Endothelial cell of umbilical vein (primary cell): ENCODE data around the gene PCBP1. TPM values are rescaled to one million over a fixed set of nuclear protein-coding genes. Genes with fewer than 3 reads are reported as not detected.

Source experiments
- BruUV-seq: library from RNA; stranded (reverse); fragments of 400-500 nt; replicated peaks from 2 replicates; lab custom pipeline; 2021; lab: Mats Ljungman, UMichigan
- CTCF ChIA-PET: fragments of 300-600, 350-600 bp; sonication (Branson Sonifier 250); formaldehyde crosslinking; loops from one replicate; lab custom pipeline; 2021; ENCODE audit warnings: antibody characterized with exemption, inconsistent platforms; lab: Charles Lee
- POLR2A ChIA-PET: fragments of 300-600, 350-600 bp; sonication (Branson Sonifier 250); formaldehyde crosslinking; loops from one replicate; lab custom pipeline; 2021; ENCODE audit warnings: antibody characterized with exemption, inconsistent platforms; lab: Charles Lee
- DNase-seq: peaks from one replicate; pipeline ENCODE4 v3.0.0-alpha.2; 2011; ENCODE audit warnings: low read depth, low spot score
- FAIRE-seq: peaks from 2 replicates; lab custom pipeline; 2011; peaks lifted over from hg19 to GRCh38; lab: Jason Lieb, UNC
- H2AFZ ChIP-seq: 2 replicates; pipeline ENCODE4 v1.6.0; 2012; ENCODE audit warnings: low read depth, low read length, control low read depth, inconsistent platforms
- H3K27ac ChIP-seq: 2 replicates; pipeline ENCODE4 v1.5.1; 2011; ENCODE audit warnings: low read depth, mild to moderate bottlenecking, control low read depth, low read length, moderate library complexity; ENCODE audit not compliant: insufficient read depth
- H3K27me3 ChIP-seq, 2 experiments: 2 replicates each; pipeline versions ENCODE4 v1.6.0 to v1.6.1; 2011; ENCODE audit warnings: low read length in 2 of 2, mixed read lengths in 1 of 2; ENCODE audit not compliant: control insufficient read depth in 2 of 2, insufficient read depth in 2 of 2
- H3K36me3 ChIP-seq, 2 experiments: 2 replicates in 1 of 2; 3 replicates in 1 of 2; pipeline ENCODE4 v1.5.1; 2011; ENCODE audit warnings: low read length in 2 of 2, mild to moderate bottlenecking in 1 of 2, moderate library complexity in 1 of 2; ENCODE audit not compliant: control insufficient read depth in 2 of 2, insufficient read depth in 2 of 2; ENCODE audit errors: extremely low read depth in 1 of 2
- H3K4me1 ChIP-seq: 3 replicates; pipeline ENCODE4 v1.5.1; 2011; ENCODE audit warnings: mild to moderate bottlenecking, low read length; ENCODE audit not compliant: control insufficient read depth, insufficient read depth; ENCODE audit errors: extremely low read depth
- H3K4me2 ChIP-seq: 2 replicates; pipeline ENCODE4 v1.6.1; 2011; ENCODE audit warnings: low read length, control low read depth, mixed read lengths; ENCODE audit not compliant: insufficient read depth
- H3K4me3 ChIP-seq, 3 experiments: fragments of 200-600 bp in 1 of 3; sonication (generic), shearing (Covaris generic) in 1 of 3; replicated peaks in 1 of 3; 2 replicates each; pipeline ENCODE4 v1.5.1; 2011 to 2016; ENCODE audit warnings: control low read depth in 3 of 3, low read length in 3 of 3, mild to moderate bottlenecking in 2 of 3, inconsistent platforms in 1 of 3, low read depth in 1 of 3, moderate library complexity in 1 of 3; ENCODE audit not compliant: insufficient read depth in 1 of 3
- H3K79me2 ChIP-seq: 2 replicates; pipeline ENCODE4 v1.6.0; 2012; ENCODE audit warnings: low read length, inconsistent platforms; ENCODE audit not compliant: control insufficient read depth, insufficient read depth
- H3K9ac ChIP-seq: replicated peaks from 2 replicates; pipeline ENCODE3; 2011; ENCODE audit warnings: low read length, control low read depth; ENCODE audit not compliant: insufficient read depth; ENCODE audit errors: extremely low read depth
- H3K9me1 ChIP-seq: replicated peaks from 3 replicates; pipeline ENCODE4 v1.6.0; 2011; ENCODE audit warnings: mild to moderate bottlenecking, low read length; ENCODE audit not compliant: control insufficient read depth, insufficient read depth; ENCODE audit errors: extremely low read depth
- H3K9me3 ChIP-seq: replicated peaks from 2 replicates; pipeline ENCODE4 v1.5.1; 2012; ENCODE audit warnings: low read length, inconsistent platforms; ENCODE audit not compliant: control insufficient read depth, insufficient read depth
- H4K20me1 ChIP-seq: replicated peaks from 2 replicates; pipeline ENCODE3; 2011; ENCODE audit warnings: mild to moderate bottlenecking, low read length; ENCODE audit not compliant: control insufficient read depth, insufficient read depth; ENCODE audit errors: extremely low read depth
- CTCF ChIP-seq, 2 donors: IDR thresholded peaks; 1 replicate in 1 of 2; 2 replicates in 1 of 2; pipeline ENCODE4 v1.5.1; 2011; ENCODE audit warnings: low read length in 2 of 2, mild to moderate bottlenecking in 2 of 2, moderate library complexity in 2 of 2, control low read depth in 1 of 2, inconsistent platforms in 1 of 2, low read depth in 1 of 2; ENCODE audit not compliant: insufficient read depth in 1 of 2; ENCODE audit errors: extremely low read depth in 1 of 2
- EZH2 ChIP-seq: IDR thresholded peaks from 2 replicates; pipeline ENCODE4 v1.6.1; 2012; ENCODE audit warnings: borderline replicate concordance, low read depth, mild to moderate bottlenecking, moderate library complexity, low read length, inconsistent platforms; ENCODE audit not compliant: severe bottlenecking
- FOS ChIP-seq: IDR thresholded peaks from 2 replicates; pipeline ENCODE4 v1.6.1; 2011; ENCODE audit warnings: mild to moderate bottlenecking, low read length, moderate library complexity, borderline replicate concordance; ENCODE audit not compliant: insufficient read depth
- GATA2 ChIP-seq: IDR thresholded peaks from 2 replicates; pipeline ENCODE4 v1.7.0; 2011; ENCODE audit warnings: low read depth, mild to moderate bottlenecking, moderate library complexity, mixed read lengths, low read length; ENCODE audit not compliant: insufficient read length, insufficient read depth
- JUN ChIP-seq: IDR thresholded peaks from 2 replicates; pipeline ENCODE4 v1.6.1; 2011; ENCODE audit warnings: borderline replicate concordance, low read depth; ENCODE audit not compliant: insufficient read length, insufficient read depth
- MAX ChIP-seq: IDR thresholded peaks from 2 replicates; pipeline ENCODE4 v1.6.1; 2011; ENCODE audit not compliant: insufficient read depth, insufficient read length
- MYC ChIP-seq: IDR thresholded peaks from one replicate; pipeline ENCODE4 v1.6.1; 2011; ENCODE audit warnings: mild to moderate bottlenecking, low read depth, low read length
- POLR2A ChIP-seq: IDR thresholded peaks from 2 replicates; pipeline ENCODE4 v1.6.1; 2012; ENCODE audit warnings: low read depth, mild to moderate bottlenecking, control low read depth, low read length
- POLR2AphosphoS5 ChIP-seq: IDR thresholded peaks from 2 replicates; pipeline ENCODE4 v1.6.1; 2012; ENCODE audit warnings: low read depth, mild to moderate bottlenecking, control low read depth, low read length, moderate library complexity; ENCODE audit not compliant: insufficient read depth
- dilution Hi-C: fragments of 300-500 bp; cut with MboI; formaldehyde crosslinking; loops from one replicate; pipeline ENCODE4 v1.15.0; 2019; ENCODE audit warnings: low sequenced_read_pairs; ENCODE audit not compliant: extremely low pct_ligation_motif_present
- intact Hi-C: fragments of 100-400 bp; cut with micrococcal nuclease; formaldehyde crosslinking; loops from one replicate; pipeline ENCODE4 v1.10.0; 2022
- polyA plus RNA-seq, 4 experiments: library from polyadenylated mRNA; depleted of rRNA in 3 of 4; stranded (reverse) in 3 of 4; unstranded in 1 of 4; fragments of >200 nt; gene quantifications; 2 replicates each; pipeline versions ENCODE4 v1.2.1 to v1.2.3, GENCODE V29; 2011 to 2012; ENCODE audit warnings: missing spikeins in 1 of 4
- total RNA-seq: library from RNA; stranded (reverse); gene quantifications from 2 replicates; pipeline ENCODE4 v1.2.3, GENCODE V29; 2021

The PCBP1 gene
- total and polyA plus RNA-seq, 2 donors (not counting 3 experiments of a cell fraction or from before 2014, with no cell fraction given) = 196 to 360 TPM

- dilution Hi-C loops = no loop called here
These were observed 6.6 kb upstream of the PCBP1 start for GRCh38 chr2:70080610-70081200.

More at GRCh38 chr2:70080610-70081200, 6.6 kb upstream of the PCBP1 start:
- H3K79me2 ChIP-seq = no peaks in the 10 kb centered on the region
- peaks cover 9 to 22% of the 10 kb centered on the region in 2 experiments for H3K36me3 ChIP-seq
- no peaks in the 10 kb centered on the region for H3K9me3 ChIP-seq
- no peak overlapping the region for H3K9ac ChIP-seq
- no peak overlapping the region for H3K4me2 ChIP-seq
- H3K9me1 ChIP-seq = no peaks in the 10 kb centered on the region
- BruUV-seq = no TSS peak
- H3K27me3 ChIP-seq = no peaks in the 10 kb centered on the region
- peaks cover 13% of the 10 kb centered on the region for H3K4me1 ChIP-seq
- no peak overlapping the region for H3K4me3 ChIP-seq
- POLR2A ChIA-PET = no interaction called here
- no peak overlapping the region for H2AFZ ChIP-seq
- H4K20me1 ChIP-seq = no peaks in the 10 kb centered on the region
- FAIRE-seq = no peak
- no peak overlapping the region for H3K27ac ChIP-seq
- CTCF ChIA-PET = interaction anchor here (1.0 to 3.2 kb wide), 2 partner anchors 10 to 62 kb away, joined by 3 to 25 read pairs; no protein-coding TSS in a partner anchor
- TF ChIP-seq EZH2 (no peak), GATA2 (no peak), FOS (no peak), MAX (no peak), CTCF (IDR thresholded peaks at IDR 0.05; ENCODE audit: extremely low read depth in 1 of 2, insufficient read depth in 1 of 2, low read depth in 1 of 2, low read length in 2 of 2) (no peak), MYC (no peak), POLR2A (no peak), JUN (no peak), POLR2AphosphoS5 (no peak)
- intact Hi-C loops = no loop called here
- DNase-seq = no peak
